BJ (cell line): ENCODE measurements around the gene AMIGO1. TPM values are rescaled to one million over a fixed set of nuclear protein-coding genes. Genes with fewer than 3 reads are reported as not detected.

Experiments used
- CTCF ChIA-PET: fragments of 350-600 bp; formaldehyde crosslinking; extraction: SDS; loops from one replicate; lab custom pipeline; 2021; ENCODE audit warnings: antibody characterized with exemption, inconsistent platforms; lab: Yijun Ruan, JAX
- POLR2A ChIA-PET: fragments of 300-600 bp; sonication (Branson Sonifier 250); formaldehyde crosslinking; extraction: SDS; loops from one replicate; lab custom pipeline; 2021; ENCODE audit warnings: antibody characterized with exemption; lab: Charles Lee
- DNase-seq: peaks from one replicate; pipeline ENCODE4 v3.0.0-alpha.2; 2011; ENCODE audit warnings: low read depth
- H3K27me3 ChIP-seq: 2 replicates; pipeline ENCODE4 v1.6.0; 2011; ENCODE audit warnings: low read length; ENCODE audit not compliant: control insufficient read depth, insufficient read depth
- H3K36me3 ChIP-seq: 2 replicates; pipeline ENCODE4 v1.5.1; 2011; ENCODE audit warnings: low read length; ENCODE audit not compliant: control insufficient read depth, insufficient read depth
- H3K4me3 ChIP-seq: 2 replicates; pipeline ENCODE4 v1.5.1; 2011; ENCODE audit warnings: low read depth, mild to moderate bottlenecking, control low read depth, low read length
- polyA plus RNA-seq: library from polyadenylated mRNA; depleted of rRNA; stranded (reverse); fragments of >200 nt; gene quantifications from 2 replicates; pipeline ENCODE4 v1.2.3, GENCODE V29; 2011
- TF ChIP-seq, protein P1 (sequence below): IDR thresholded peaks from 2 replicates; pipeline ENCODE4 v1.5.1; 2011; ENCODE audit warnings: low read depth, mild to moderate bottlenecking, control low read depth, inconsistent platforms, low read length, moderate library complexity; ENCODE audit not compliant: insufficient read depth

Gene AMIGO1
- polyA plus RNA-seq, 1 experiment, result 3.4 TPM

DNA sequence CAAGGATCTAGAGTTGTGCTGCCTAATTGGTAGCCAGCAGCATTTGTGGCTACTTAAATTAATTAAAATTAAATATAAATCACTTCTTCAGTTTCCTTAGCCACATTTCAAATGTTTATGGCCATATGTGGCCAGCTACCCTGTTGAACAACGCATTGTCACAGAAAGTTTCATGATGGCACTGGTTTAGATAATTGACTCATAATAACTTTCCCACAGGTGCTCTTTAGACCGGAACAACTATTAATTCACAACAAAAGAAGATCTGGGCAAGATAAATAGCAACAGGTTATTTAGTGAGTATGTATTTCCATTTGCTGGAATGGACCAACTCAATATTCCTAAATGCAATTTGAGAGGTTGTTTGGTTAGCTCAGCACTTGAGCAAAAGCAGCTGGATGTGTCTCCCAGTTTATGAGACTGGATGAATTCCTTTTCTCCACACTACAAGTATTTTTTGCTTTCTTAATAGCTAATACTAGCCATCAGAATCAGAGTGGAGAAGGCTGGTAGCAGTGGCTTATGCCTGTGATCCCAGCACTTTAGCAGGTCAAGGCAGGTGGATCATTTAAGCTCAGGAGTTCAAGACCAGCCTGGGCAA is 3.7 kb upstream of the AMIGO1 start:
- CTCF ChIA-PET, result interaction anchor here (0.7 to 32.2 kb wide), 4 partner anchors 13 to 471 kb away, joined by 3 to 1371 read pairs (median 22); partner anchors contain the start of genes AHCYL1 and GPR61
- POLR2A ChIA-PET, result no interaction called here
- Histone ChIP-seq H3K36me3 (no peaks in the 10 kb centered on the region), H3K27me3 (no peaks in the 10 kb centered on the region), H3K4me3 (no peak overlapping the region)
- no peak for DNase-seq
- TF ChIP-seq, protein P1, sequence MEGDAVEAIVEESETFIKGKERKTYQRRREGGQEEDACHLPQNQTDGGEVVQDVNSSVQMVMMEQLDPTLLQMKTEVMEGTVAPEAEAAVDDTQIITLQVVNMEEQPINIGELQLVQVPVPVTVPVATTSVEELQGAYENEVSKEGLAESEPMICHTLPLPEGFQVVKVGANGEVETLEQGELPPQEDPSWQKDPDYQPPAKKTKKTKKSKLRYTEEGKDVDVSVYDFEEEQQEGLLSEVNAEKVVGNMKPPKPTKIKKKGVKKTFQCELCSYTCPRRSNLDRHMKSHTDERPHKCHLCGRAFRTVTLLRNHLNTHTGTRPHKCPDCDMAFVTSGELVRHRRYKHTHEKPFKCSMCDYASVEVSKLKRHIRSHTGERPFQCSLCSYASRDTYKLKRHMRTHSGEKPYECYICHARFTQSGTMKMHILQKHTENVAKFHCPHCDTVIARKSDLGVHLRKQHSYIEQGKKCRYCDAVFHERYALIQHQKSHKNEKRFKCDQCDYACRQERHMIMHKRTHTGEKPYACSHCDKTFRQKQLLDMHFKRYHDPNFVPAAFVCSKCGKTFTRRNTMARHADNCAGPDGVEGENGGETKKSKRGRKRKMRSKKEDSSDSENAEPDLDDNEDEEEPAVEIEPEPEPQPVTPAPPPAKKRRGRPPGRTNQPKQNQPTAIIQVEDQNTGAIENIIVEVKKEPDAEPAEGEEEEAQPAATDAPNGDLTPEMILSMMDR, result no peak

DNA sequence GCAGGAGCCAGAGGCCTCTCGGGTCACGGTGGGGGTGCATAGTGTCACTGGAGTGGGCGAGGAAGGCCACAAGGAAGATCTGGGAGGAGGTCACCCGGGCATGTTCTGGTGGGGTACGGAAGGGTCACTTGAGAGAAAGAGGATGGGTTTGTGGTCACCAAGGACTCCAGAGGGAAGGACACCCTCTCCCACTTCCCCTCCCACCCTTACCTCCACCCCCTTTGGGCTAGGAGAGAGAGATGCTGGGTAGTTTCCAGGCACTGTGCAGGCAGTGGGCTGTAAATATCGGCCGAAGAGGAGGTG is 703 bp downstream of the AMIGO1 start:
- TF ChIP-seq, protein P1, result no peak
- ChIA-PET CTCF (interaction anchor here (2.2 to 32.2 kb wide), 3 partner anchors 10 to 25 kb away, joined by 6 to 1371 read pairs (median 29); partner anchors contain the start of gene GPR61), POLR2A (no interaction called here)
- DNase-seq, result no peak
- Histone ChIP-seq H3K27me3 (no peaks in the 10 kb centered on the region), H3K4me3 (peak overlapping the region; percentile 60), H3K36me3 (no peaks in the 10 kb centered on the region)

DNA sequence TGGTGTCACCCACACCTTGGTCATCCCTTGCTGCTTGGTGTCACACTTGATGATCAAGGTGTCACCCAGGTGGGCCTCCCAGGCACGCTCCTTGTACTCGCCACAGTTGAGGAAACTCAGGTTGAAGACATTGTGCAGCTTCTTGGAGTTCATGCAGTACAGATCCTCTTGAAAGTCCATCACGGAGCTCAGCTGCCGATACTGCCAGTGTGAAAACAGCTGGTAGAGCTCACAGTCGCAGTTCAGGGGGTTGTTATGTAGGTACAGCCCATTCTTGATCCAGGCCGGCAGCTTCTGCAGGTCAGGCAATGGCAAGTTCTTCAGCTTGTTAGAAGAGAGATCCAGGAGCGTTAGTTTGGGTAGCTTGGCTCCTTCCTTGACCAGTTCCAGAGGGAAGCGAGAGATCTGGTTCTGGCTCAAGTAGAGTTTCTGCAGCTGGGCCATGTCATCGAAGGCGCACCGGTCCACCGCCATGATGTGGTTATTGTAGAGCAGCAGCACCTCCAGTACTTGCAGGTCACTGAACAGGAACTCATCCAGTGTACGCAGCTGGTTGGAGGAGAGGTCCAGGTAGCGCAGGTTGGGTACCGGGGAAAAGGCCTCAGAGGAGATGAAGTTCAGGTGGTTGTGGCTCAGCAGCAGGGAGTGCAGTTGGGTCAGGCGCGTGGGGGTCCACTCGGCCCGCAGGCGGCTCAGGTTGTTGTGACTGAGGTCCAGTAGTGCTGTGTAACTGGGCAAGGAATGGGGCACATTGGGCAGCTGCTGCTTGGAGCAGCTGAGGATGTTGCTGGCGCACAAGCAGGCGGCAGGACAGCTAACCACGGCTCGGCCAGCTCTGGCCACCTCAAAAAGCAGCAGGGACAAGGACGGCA is 1.3 kb downstream of the AMIGO1 start:
- H3K27me3 ChIP-seq, result no peaks in the 10 kb centered on the region
- TF ChIP-seq, protein P1, result no peak
- ChIA-PET CTCF (interaction anchor here (1.2 to 32.2 kb wide), 5 partner anchors 10 to 26 kb away, joined by 3 to 1371 read pairs (median 6); partner anchors contain the start of gene GPR61), POLR2A (interaction anchor here (0.6 kb wide), 1 partner anchor 11 kb away, joined by 3 read pairs; no protein-coding TSS in a partner anchor)
- H3K4me3 ChIP-seq, result no peak overlapping the region
- H3K36me3 ChIP-seq, result no peaks in the 10 kb centered on the region
- no peak for DNase-seq

DNA sequence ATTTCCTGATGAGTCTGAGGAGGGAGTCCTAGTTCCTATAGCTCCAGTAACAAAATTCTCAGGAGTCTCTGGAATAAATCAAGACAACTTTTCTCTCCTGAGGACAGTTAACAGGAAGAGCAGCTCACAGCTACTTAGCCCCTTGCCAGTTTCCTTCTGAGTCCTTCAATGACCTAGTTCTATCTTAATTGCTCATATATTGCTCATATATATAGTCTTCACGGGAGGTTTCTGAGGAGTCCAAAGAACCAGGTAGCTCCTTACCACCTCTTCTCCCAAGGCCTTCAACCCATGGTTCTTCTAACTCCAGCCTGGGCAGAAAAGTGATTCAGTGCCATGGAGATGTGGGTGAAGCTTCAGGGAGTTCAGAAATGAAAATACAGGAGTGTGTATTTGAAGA is 4.6 kb downstream of the AMIGO1 start:
- H3K4me3 ChIP-seq, result no peak overlapping the region
- ChIA-PET POLR2A (no interaction called here), CTCF (interaction anchor here (1.7 to 32.2 kb wide), 4 partner anchors 11 to 29 kb away, joined by 5 to 1371 read pairs (median 12); partner anchors contain the start of genes CYB561D1 and GPR61)
- no peaks in the 10 kb centered on the region for H3K27me3 ChIP-seq
- no peaks in the 10 kb centered on the region; the same call in 1 of the 2 replicates for H3K36me3 ChIP-seq
- TF ChIP-seq, protein P1, result no peak
- DNase-seq, result no peak

DNA sequence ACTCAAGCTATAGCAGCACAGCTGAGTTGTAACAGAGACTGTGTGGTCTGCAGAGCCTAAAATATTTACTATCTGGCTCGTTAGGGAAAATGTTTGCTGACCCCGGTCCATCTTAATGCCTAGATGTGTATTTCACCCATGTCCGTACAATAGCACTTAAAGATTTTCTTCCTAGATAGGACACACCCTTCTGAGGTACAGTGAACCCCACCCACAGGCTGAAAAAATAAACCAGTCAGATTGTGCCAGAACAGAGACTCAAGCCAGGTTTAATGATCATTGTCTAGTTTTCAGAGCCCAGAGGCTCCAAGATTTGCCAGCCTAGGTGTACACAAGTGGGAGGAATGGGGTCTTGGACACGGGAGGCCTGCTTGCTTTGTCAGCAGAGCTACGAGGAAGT is 5.6 kb downstream of the AMIGO1 start:
- no peak overlapping the region for H3K4me3 ChIP-seq
- TF ChIP-seq, protein P1, result no peak
- DNase-seq, result no peak
- POLR2A ChIA-PET, result no interaction called here
- CTCF ChIA-PET, result interaction anchor here (3.8 to 32.2 kb wide), 2 partner anchors 10 to 30 kb away, joined by 13 to 1371 read pairs; partner anchors contain the start of genes CYB561D1 and GPR61
- H3K27me3 ChIP-seq, result no peaks in the 10 kb centered on the region
- H3K36me3 ChIP-seq, result no peaks in the 10 kb centered on the region; the same call in 1 of the 2 replicates
